ENCODE data around the gene DLL1. TPM values are rescaled to one million over a fixed set of nuclear protein-coding genes. Genes with fewer than 3 reads are reported as not detected.

DLL1 gene
- total RNA-seq, 1 donor from 2014 or later, result 11.7 TPM

- DNase-seq (ENCODE audit: extremely low spot score, unreplicated experiment), result no peak
- Mint-ChIP-seq H3K4me3 (peak overlapping the region; percentile 81), H3K27ac (no peak overlapping the region), H3K27me3 (peaks cover 70% of the 10 kb centered on the region), H3K9me3 (no peaks in the 10 kb centered on the region), H3K4me1 (ENCODE audit: unreplicated experiment) (peaks cover 29% of the 10 kb centered on the region), H3K36me3 (no peaks in the 10 kb centered on the region)
- TF ChIP-seq, protein P1, sequence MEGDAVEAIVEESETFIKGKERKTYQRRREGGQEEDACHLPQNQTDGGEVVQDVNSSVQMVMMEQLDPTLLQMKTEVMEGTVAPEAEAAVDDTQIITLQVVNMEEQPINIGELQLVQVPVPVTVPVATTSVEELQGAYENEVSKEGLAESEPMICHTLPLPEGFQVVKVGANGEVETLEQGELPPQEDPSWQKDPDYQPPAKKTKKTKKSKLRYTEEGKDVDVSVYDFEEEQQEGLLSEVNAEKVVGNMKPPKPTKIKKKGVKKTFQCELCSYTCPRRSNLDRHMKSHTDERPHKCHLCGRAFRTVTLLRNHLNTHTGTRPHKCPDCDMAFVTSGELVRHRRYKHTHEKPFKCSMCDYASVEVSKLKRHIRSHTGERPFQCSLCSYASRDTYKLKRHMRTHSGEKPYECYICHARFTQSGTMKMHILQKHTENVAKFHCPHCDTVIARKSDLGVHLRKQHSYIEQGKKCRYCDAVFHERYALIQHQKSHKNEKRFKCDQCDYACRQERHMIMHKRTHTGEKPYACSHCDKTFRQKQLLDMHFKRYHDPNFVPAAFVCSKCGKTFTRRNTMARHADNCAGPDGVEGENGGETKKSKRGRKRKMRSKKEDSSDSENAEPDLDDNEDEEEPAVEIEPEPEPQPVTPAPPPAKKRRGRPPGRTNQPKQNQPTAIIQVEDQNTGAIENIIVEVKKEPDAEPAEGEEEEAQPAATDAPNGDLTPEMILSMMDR (conservative IDR thresholded peaks at IDR 0.05), result no peak
Measured at GRCh38 chr6:170294298-170294730, 3.4 kb upstream of the DLL1 start.

DNA sequence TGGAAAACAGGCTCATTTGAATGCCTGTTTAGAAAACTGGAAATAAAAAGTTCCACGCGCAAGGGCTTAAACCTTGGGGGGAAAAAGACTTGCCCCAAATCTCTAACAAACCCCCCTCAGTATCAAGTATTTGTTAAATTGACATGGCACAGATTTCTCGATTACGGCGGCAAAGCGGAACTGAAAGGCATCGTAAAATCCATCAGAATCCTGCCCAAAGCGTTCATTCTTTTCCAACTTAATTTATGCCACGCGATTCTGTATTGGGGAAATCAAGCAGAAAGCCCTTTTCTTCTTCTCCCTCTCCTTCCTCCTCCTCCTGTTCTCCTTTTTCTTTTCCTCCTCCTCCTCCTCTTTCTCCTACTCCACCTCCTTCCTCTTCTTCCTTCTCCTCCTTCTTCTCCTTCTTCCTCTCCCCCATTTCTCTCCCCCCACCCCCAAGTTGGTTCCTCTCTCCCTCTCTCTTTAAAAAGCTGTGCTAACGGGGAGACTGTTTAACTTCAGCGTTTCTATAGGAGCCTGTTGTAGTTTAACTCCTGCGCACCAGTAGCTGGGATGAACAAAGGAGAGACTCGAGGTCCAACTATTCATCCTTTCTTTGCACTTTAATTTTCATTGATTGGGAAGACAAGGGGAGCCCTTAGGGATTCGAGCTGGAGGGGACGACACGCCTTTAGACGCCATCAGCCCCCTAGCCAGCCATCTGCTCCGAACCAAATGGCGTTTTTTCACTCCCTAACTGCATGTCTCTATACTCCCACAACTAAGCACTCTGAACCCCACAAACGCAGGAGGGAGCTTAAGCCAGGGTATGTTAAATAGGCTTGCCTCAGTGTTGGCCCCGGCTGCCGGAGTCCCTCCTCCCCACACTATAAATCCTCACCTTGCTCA lies 2.7 kb upstream of the DLL1 start:
- H3K9me3 Mint-ChIP-seq, result no peaks in the 10 kb centered on the region
- TF ChIP-seq, protein P1 (conservative IDR thresholded peaks at IDR 0.05), result no peak
- H3K36me3 Mint-ChIP-seq, result peaks cover 3% of the 10 kb centered on the region
- no peak overlapping the region for H3K27ac Mint-ChIP-seq
- DNase-seq (ENCODE audit: extremely low spot score, unreplicated experiment), result no peak
- H3K4me1 Mint-ChIP-seq (ENCODE audit: unreplicated experiment), result peaks cover 34% of the 10 kb centered on the region
- H3K27me3 Mint-ChIP-seq, result peaks cover 68% of the 10 kb centered on the region
- H3K4me3 Mint-ChIP-seq, result peak overlapping the region; percentile 90

GRCh38 chr6:170292407-170293158 lies 1.7 kb upstream of the DLL1 start:
- DNase-seq (ENCODE audit: extremely low spot score, unreplicated experiment), result no peak
- TF ChIP-seq, protein P1 (conservative IDR thresholded peaks at IDR 0.05), result peak; percentile 34
- peak overlapping the region; percentile 90 for H3K4me3 Mint-ChIP-seq
- no peaks in the 10 kb centered on the region for H3K9me3 Mint-ChIP-seq
- H3K36me3 Mint-ChIP-seq, result peaks cover 6% of the 10 kb centered on the region
- H3K4me1 Mint-ChIP-seq (ENCODE audit: unreplicated experiment), result peaks cover 39% of the 10 kb centered on the region
- peak overlapping the region; percentile 78 for H3K27ac Mint-ChIP-seq
- peaks cover 68% of the 10 kb centered on the region for H3K27me3 Mint-ChIP-seq

GRCh38 chr6:170292111-170292406 lies 1.2 kb upstream of the DLL1 start:
- Mint-ChIP-seq H3K36me3 (peaks cover 6% of the 10 kb centered on the region), H3K4me3 (peak overlapping the region; percentile 90), H3K27me3 (peaks cover 66% of the 10 kb centered on the region), H3K27ac (peak overlapping the region; percentile 78), H3K4me1 (ENCODE audit: unreplicated experiment) (peaks cover 39% of the 10 kb centered on the region), H3K9me3 (no peaks in the 10 kb centered on the region)
- DNase-seq (ENCODE audit: extremely low spot score, unreplicated experiment), result no peak
- TF ChIP-seq, protein P1 (conservative IDR thresholded peaks at IDR 0.05), result no peak

DNA sequence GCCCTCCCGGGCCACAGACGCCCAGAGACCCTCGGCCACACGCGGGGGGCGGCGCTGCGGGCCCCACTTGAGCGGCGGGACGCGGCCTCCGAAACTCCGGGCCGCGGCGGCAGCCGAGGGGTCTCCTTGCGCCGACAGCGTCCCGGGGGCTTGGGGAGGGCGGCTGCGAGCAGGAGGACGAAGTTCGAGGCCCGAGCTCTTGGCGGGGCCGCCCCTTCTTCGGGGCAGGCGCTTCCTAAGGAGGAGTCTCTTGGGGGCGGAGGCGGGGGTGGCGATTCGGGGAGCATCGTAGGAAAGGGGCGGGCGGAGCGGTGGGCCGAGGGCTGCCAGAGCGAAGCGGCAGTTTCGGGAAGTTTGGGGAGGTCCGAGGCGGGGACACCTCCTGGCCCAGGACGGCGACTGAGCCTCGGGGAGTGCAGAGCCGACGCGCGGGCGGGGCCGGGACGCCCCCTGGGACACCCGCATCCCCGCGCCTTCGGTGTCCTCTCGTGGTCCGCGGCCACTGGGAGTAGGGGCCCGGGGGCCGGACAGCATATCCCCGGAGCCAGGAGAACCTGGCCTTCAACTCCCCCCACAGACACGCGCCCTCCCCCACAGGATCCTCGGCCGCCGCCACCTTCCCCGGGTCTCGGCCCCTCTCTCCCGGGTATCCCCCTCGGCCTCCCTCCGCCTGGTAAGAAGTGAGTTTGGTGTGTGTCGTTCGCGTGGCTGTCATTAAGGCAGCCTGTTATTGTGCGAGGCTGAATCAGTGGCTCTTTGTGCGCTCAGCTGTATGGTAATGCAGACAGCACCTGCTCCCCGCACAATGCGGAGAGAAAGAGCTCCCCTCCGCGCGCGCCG lies 613 bp upstream of the DLL1 start:
- TF ChIP-seq, protein P1 (conservative IDR thresholded peaks at IDR 0.05), result no peak
- Mint-ChIP-seq H3K4me3 (peak overlapping the region; percentile 90), H3K27me3 (peaks cover 72% of the 10 kb centered on the region), H3K9me3 (no peaks in the 10 kb centered on the region), H3K4me1 (ENCODE audit: unreplicated experiment) (peaks cover 44% of the 10 kb centered on the region), H3K36me3 (peaks cover 6% of the 10 kb centered on the region), H3K27ac (peak overlapping the region; percentile 78)
- no peak for DNase-seq (ENCODE audit: extremely low spot score, unreplicated experiment)
